Astrocyte (in vitro differentiated cells and primary cell): ENCODE results near the gene IRF2. TPM values are rescaled to one million over a fixed set of nuclear protein-coding genes. Genes with fewer than 3 reads are reported as not detected.

Experiments
- DNase-seq: peaks from one replicate; pipeline ENCODE4 v3.0.0-alpha.2; 2010; ENCODE audit warnings: low read depth
- FAIRE-seq: peaks from 2 replicates; lab custom pipeline; 2011; peaks lifted over from hg19 to GRCh38; lab: Jason Lieb, UNC
- H2AFZ ChIP-seq: 2 replicates; pipeline ENCODE4 v1.6.0; 2012; ENCODE audit warnings: low read depth, low read length, inconsistent platforms
- H3K27ac ChIP-seq: 2 replicates; pipeline ENCODE4 v1.5.1; 2011; ENCODE audit warnings: low read depth, low read length, inconsistent platforms
- H3K27me3 ChIP-seq: 2 replicates; pipeline ENCODE4 v1.6.0; 2011; ENCODE audit warnings: low read length, inconsistent platforms; ENCODE audit not compliant: insufficient read depth
- H3K36me3 ChIP-seq: 2 replicates; pipeline ENCODE4 v1.5.1; 2011; ENCODE audit warnings: low read length, inconsistent platforms; ENCODE audit not compliant: insufficient read depth
- H3K4me1 ChIP-seq: 2 replicates; pipeline ENCODE4 v1.5.1; 2011; ENCODE audit warnings: low read length, inconsistent platforms; ENCODE audit not compliant: insufficient read depth
- H3K4me2 ChIP-seq: 2 replicates; pipeline ENCODE4 v1.6.0; 2012; ENCODE audit warnings: low read length, inconsistent platforms
- H3K4me3 ChIP-seq: 2 replicates; pipeline ENCODE4 v1.5.1; 2011; ENCODE audit warnings: low read depth, mild to moderate bottlenecking, low read length, inconsistent platforms; ENCODE audit not compliant: insufficient read depth
- H3K79me2 ChIP-seq: 2 replicates; pipeline ENCODE4 v1.6.0; 2012; ENCODE audit warnings: mild to moderate bottlenecking, low read length, inconsistent platforms; ENCODE audit not compliant: insufficient read depth
- H3K9ac ChIP-seq: 2 replicates; pipeline ENCODE4 v1.6.0; 2012; ENCODE audit warnings: mild to moderate bottlenecking, low read length, inconsistent platforms
- H3K9me3 ChIP-seq: 2 replicates; pipeline ENCODE4 v1.5.1; 2012; ENCODE audit warnings: low read depth, mild to moderate bottlenecking, low read length, inconsistent platforms; ENCODE audit not compliant: insufficient read depth
- H4K20me1 ChIP-seq: 2 replicates; pipeline ENCODE4 v1.6.0; 2012; ENCODE audit warnings: low read length, inconsistent platforms; ENCODE audit not compliant: insufficient read depth
- H3K27ac Mint-ChIP-seq: one replicate; pipeline ENCODE4 v1.8.0; 2021; ENCODE audit warnings: mild to moderate bottlenecking, mixed read lengths; ENCODE audit not compliant: unreplicated experiment
- H3K27me3 Mint-ChIP-seq: one replicate; pipeline ENCODE4 v1.8.0; 2021; ENCODE audit warnings: low read depth, mixed read lengths; ENCODE audit not compliant: unreplicated experiment
- H3K36me3 Mint-ChIP-seq: one replicate; pipeline ENCODE4 v1.8.0; 2021; ENCODE audit warnings: low read depth, mixed read lengths; ENCODE audit not compliant: unreplicated experiment
- H3K4me1 Mint-ChIP-seq: one replicate; pipeline ENCODE4 v1.8.0; 2021; ENCODE audit warnings: low read depth, mixed read lengths; ENCODE audit not compliant: unreplicated experiment
- H3K4me3 Mint-ChIP-seq: one replicate; pipeline ENCODE4 v1.8.0; 2021; ENCODE audit warnings: mild to moderate bottlenecking, moderate library complexity, mixed read lengths; ENCODE audit not compliant: unreplicated experiment
- H3K9me3 Mint-ChIP-seq: one replicate; pipeline ENCODE4 v1.8.0; 2021; ENCODE audit warnings: mild to moderate bottlenecking, mixed read lengths; ENCODE audit not compliant: unreplicated experiment
- EZH2 ChIP-seq: IDR thresholded peaks from 2 replicates; pipeline ENCODE4 v1.6.1; 2012; ENCODE audit warnings: mild to moderate bottlenecking, low read length, inconsistent platforms; ENCODE audit not compliant: insufficient read depth
- total RNA-seq: library from RNA; stranded (reverse); gene quantifications from 2 replicates; pipeline ENCODE4 v1.2.1, GENCODE V29; 2021
- TF ChIP-seq, protein P1 (sequence below): IDR thresholded peaks from 2 replicates; pipeline ENCODE4 v1.5.1; 2011; ENCODE audit warnings: low read depth, mild to moderate bottlenecking, inconsistent platforms, low read length, moderate library complexity; ENCODE audit not compliant: insufficient read depth

The IRF2 gene
- total RNA-seq, 1 donor from 2014 or later: 12.6 TPM

GRCh38 chr4:184350213-184350817, 124.0 kb downstream of the IRF2 start:
- Mint-ChIP-seq H3K27ac (no peak overlapping the region), H3K4me3 (no peak overlapping the region), H3K36me3 (no peaks in the 10 kb centered on the region), H3K4me1 (peaks cover 17% of the 10 kb centered on the region), H3K27me3 (peaks cover 2% of the 10 kb centered on the region), H3K9me3 (no peaks in the 10 kb centered on the region)
- Histone ChIP-seq H3K4me1 (peaks cover 6% of the 10 kb centered on the region), H3K36me3 (no peaks in the 10 kb centered on the region), H2AFZ (no peak overlapping the region), H3K9me3 (no peaks in the 10 kb centered on the region), H3K9ac (no peak overlapping the region), H3K27ac (no peak overlapping the region), H4K20me1 (no peaks in the 10 kb centered on the region), H3K4me3 (no peak overlapping the region), H3K4me2 (no peak overlapping the region), H3K79me2 (no peaks in the 10 kb centered on the region), H3K27me3 (no peaks in the 10 kb centered on the region)
- DNase-seq: no peak
- no peak for FAIRE-seq
- TF ChIP-seq, protein P1, sequence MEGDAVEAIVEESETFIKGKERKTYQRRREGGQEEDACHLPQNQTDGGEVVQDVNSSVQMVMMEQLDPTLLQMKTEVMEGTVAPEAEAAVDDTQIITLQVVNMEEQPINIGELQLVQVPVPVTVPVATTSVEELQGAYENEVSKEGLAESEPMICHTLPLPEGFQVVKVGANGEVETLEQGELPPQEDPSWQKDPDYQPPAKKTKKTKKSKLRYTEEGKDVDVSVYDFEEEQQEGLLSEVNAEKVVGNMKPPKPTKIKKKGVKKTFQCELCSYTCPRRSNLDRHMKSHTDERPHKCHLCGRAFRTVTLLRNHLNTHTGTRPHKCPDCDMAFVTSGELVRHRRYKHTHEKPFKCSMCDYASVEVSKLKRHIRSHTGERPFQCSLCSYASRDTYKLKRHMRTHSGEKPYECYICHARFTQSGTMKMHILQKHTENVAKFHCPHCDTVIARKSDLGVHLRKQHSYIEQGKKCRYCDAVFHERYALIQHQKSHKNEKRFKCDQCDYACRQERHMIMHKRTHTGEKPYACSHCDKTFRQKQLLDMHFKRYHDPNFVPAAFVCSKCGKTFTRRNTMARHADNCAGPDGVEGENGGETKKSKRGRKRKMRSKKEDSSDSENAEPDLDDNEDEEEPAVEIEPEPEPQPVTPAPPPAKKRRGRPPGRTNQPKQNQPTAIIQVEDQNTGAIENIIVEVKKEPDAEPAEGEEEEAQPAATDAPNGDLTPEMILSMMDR: no peak
- TF ChIP-seq EZH2: no peak

DNA sequence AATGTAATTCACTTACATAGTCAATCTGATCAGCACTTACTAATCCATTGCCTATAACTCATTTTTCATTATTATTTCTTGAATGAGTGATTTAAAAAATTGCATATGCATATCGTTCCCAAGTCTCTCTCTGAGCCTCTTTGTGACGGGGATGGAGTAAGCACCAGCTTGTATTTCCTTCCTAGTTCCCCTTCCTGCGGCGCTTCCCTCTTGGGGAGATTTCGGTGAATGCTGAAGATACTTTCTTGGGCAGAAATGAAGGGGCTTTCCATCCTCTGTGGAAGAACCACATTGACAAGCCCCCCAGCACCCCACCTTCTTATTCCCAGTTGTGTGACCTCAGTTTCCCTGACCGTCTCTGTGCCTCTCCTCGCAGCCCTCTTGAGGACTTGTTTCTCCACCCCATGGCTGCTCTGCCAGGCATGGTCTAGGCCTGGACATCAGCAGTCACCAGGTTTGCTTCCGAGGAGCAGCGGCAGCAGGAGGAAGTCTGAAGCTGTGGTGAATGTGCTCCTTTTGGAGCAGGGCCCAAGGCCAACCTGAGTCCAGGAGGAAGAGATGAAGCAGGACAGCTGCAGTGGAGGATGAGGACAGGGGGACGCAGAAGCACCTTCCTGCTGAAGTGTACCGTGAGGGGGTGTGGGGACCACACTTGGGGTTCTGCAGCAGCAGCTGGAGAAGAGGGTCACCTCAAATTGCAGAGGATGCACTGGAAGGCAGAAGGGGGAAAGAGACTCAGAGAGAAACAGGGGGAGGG, 124.9 kb downstream of the IRF2 start:
- Histone ChIP-seq H3K9me3 (no peaks in the 10 kb centered on the region), H3K4me3 (no peak overlapping the region), H4K20me1 (no peaks in the 10 kb centered on the region), H3K36me3 (no peaks in the 10 kb centered on the region), H3K79me2 (no peaks in the 10 kb centered on the region), H2AFZ (no peak overlapping the region), H3K9ac (no peak overlapping the region), H3K27me3 (no peaks in the 10 kb centered on the region), H3K4me1 (no peaks in the 10 kb centered on the region), H3K4me2 (no peak overlapping the region), H3K27ac (no peak overlapping the region)
- peaks cover 15% of the 10 kb centered on the region for H3K4me1 Mint-ChIP-seq
- FAIRE-seq (no peak), DNase-seq (no peak)
- H3K36me3 Mint-ChIP-seq: no peaks in the 10 kb centered on the region
- H3K4me3 Mint-ChIP-seq: no peak overlapping the region
- H3K9me3 Mint-ChIP-seq: no peaks in the 10 kb centered on the region
- peaks cover 2% of the 10 kb centered on the region for H3K27me3 Mint-ChIP-seq
- no peak for TF ChIP-seq EZH2
- TF ChIP-seq, protein P1: no peak
- no peak overlapping the region for H3K27ac Mint-ChIP-seq
